ENCODE results near the gene LILRB3. TPM values are rescaled to one million over a fixed set of nuclear protein-coding genes. Genes with fewer than 3 reads are reported as not detected.
"Not testable (repeated sequence)": the region's sequence is repeated elsewhere in the genome, so short reads cannot be mapped to it uniquely, and the experiment has no call there.

The LILRB3 gene
- total RNA-seq, 3 donors from 2014 or later, result not detected

- Mint-ChIP-seq H3K27me3 (ENCODE audit: low read depth) (no peaks in the 10 kb centered on the region), H3K9me3 (no peaks in the 10 kb centered on the region), H3K36me3 (ENCODE audit: insufficient read depth) (peaks cover 42% of the 10 kb centered on the region), H3K4me1 (ENCODE audit: low read depth) (peaks cover 71% of the 10 kb centered on the region), H3K4me3 (no peak overlapping the region)
- DNase-seq (no peak), ATAC-seq (peak; percentile 1 to 7)
These were observed 13.6 kb downstream of the LILRB3 start for GRCh38 chr19:54209058-54209810.

DNA sequence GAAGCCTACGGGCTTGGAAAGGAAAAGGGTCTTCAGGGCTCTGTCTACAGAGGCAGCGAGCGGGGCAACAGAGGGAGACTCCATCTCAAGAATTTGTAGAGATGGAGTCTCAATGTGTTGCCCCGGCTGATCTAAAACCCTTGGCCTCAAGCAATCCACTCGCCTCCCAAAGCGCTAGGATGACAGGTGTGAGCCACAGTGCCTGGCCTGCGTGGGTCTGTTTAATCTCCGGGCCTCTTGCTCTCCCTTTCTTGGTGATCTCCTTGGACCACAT is 14.1 kb downstream of the LILRB3 start:
- H3K27me3 Mint-ChIP-seq (ENCODE audit: low read depth), result no peaks in the 10 kb centered on the region
- peak overlapping the region; percentile 98 for H3K4me3 Mint-ChIP-seq
- ATAC-seq, result peak; percentile 3 to 5
- H3K4me1 Mint-ChIP-seq (ENCODE audit: low read depth), result peaks cover 76% of the 10 kb centered on the region
- peaks cover 45% of the 10 kb centered on the region for H3K36me3 Mint-ChIP-seq (ENCODE audit: insufficient read depth)
- DNase-seq, result no peak
- H3K9me3 Mint-ChIP-seq, result no peaks in the 10 kb centered on the region

GRCh38 chr19:54207983-54208783 is 14.6 kb downstream of the LILRB3 start:
- H3K4me3 Mint-ChIP-seq, result peak overlapping the region; percentile 98
- H3K4me1 Mint-ChIP-seq (ENCODE audit: low read depth), result peaks cover 81% of the 10 kb centered on the region
- DNase-seq (no peak), ATAC-seq (peak; percentile 5 to 15)
- peaks cover 51% of the 10 kb centered on the region for H3K36me3 Mint-ChIP-seq (ENCODE audit: insufficient read depth)
- H3K9me3 Mint-ChIP-seq, result no peaks in the 10 kb centered on the region
- H3K27me3 Mint-ChIP-seq (ENCODE audit: low read depth), result no peaks in the 10 kb centered on the region

DNA sequence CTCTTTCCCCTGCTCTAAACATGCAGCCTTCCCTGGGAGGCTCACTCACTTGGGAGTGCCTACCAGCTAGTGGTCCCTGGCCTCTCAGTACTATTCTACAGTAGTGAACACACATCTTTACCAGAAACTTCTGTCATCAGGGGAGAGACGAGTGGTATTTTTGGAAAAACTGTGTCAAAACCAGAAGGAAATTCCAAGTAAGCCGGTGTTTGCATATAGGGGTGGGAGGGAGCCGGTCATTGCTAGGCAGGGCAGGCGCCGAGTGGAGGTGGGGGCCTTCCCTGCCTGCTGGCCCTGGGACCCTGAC is 15.2 kb downstream of the LILRB3 start:
- Mint-ChIP-seq H3K4me3 (peak overlapping the region; percentile 98), H3K9me3 (no peaks in the 10 kb centered on the region), H3K4me1 (ENCODE audit: low read depth) (peaks cover 86% of the 10 kb centered on the region), H3K27me3 (ENCODE audit: low read depth) (no peaks in the 10 kb centered on the region), H3K36me3 (ENCODE audit: insufficient read depth) (peaks cover 56% of the 10 kb centered on the region)
- peak; percentile 4 to 7 for ATAC-seq
- no peak for DNase-seq

DNA sequence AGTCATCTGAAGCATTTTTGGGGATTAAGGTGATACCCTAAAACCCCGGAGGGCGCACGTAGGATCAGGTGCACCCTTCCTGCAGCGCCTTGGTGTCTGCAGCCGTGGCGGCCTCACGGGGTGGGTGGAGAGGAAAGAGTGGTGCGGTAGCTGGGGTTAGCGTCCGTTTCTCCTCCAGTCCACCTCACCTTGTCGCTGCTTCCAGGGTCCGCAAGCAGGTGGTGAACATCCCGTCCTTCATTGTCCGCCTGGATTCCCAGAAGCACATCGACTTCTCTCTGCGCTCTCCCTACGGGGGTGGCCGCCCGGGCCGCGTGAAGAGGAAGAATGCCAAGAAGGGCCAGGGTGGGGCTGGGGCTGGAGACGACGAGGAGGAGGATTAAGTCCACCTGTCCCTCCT is 15.6 kb downstream of the LILRB3 start:
- Mint-ChIP-seq H3K36me3 (ENCODE audit: insufficient read depth) (peaks cover 61% of the 10 kb centered on the region), H3K4me1 (ENCODE audit: low read depth) (peaks cover 91% of the 10 kb centered on the region)
- not testable (repeated sequence) for DNase-seq

GRCh38 chr19:54206831-54207177 is 16.0 kb downstream of the LILRB3 start:
- Mint-ChIP-seq H3K4me3 (peak overlapping the region; percentile 98), H3K36me3 (ENCODE audit: insufficient read depth) (peaks cover 64% of the 10 kb centered on the region), H3K4me1 (ENCODE audit: low read depth) (peaks cover 95% of the 10 kb centered on the region), H3K27me3 (ENCODE audit: low read depth) (no peaks in the 10 kb centered on the region), H3K9me3 (no peaks in the 10 kb centered on the region)
- no peak for DNase-seq
- no peak for ATAC-seq

More for the DNA sequence above, 15.6 kb downstream of the LILRB3 start:
- peak overlapping the region; percentile 98 for H3K4me3 Mint-ChIP-seq
- not testable (repeated sequence) for H3K27me3 Mint-ChIP-seq (ENCODE audit: low read depth); H3K9me3 Mint-ChIP-seq; ATAC-seq

- ATAC-seq (no peak), DNase-seq (no peak)
- Mint-ChIP-seq H3K9me3 (no peaks in the 10 kb centered on the region), H3K4me1 (ENCODE audit: low read depth) (peaks cover 95% of the 10 kb centered on the region), H3K36me3 (ENCODE audit: insufficient read depth) (peaks cover 70% of the 10 kb centered on the region), H3K4me3 (peak overlapping the region; percentile 98), H3K27me3 (ENCODE audit: low read depth) (no peaks in the 10 kb centered on the region)
These were observed 16.6 kb downstream of the LILRB3 start for GRCh38 chr19:54206030-54206830.

DNA sequence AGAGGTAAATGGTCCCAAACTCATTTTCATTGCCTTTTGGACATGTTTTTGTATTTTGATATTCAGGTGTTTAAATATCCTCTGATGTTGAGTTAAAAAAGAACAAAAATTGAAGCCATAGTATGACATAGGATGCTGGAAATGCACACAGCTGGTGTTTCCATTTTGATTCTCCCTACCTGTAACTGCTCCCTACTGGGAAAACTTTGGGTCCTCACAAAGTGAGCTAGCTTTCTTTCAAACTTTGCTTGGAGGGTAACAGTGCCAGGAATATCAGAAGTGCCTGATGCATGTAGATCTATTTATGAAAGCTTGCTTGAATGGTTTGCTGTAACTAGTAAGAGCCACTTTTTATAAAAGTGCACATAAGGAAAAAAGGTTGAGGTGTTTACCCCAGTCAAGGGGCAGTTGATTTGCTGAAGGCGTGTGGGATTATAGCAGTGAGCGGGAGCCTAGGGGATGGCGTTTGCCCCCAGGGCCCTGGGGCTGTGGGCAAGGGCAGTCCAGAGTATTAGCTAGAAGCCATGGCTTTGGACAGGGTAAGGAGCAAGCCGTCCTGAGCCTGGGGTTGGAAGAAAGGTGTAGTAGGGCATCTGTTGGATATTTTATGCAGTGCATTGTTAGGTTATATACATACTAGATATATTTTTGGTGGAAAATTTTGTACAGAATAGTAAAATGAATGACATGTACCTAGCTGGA is 17.9 kb downstream of the LILRB3 start:
- Mint-ChIP-seq H3K9me3 (no peaks in the 10 kb centered on the region), H3K4me3 (peak overlapping the region; percentile 98), H3K27me3 (ENCODE audit: low read depth) (no peaks in the 10 kb centered on the region), H3K36me3 (ENCODE audit: insufficient read depth) (peaks cover 76% of the 10 kb centered on the region), H3K4me1 (ENCODE audit: low read depth) (peaks cover 87% of the 10 kb centered on the region)
- ATAC-seq (no peak), DNase-seq (no peak)

GRCh38 chr19:54203151-54203611 is 19.6 kb downstream of the LILRB3 start:
- ATAC-seq (no peak), DNase-seq (no peak)
- Mint-ChIP-seq H3K9me3 (no peaks in the 10 kb centered on the region), H3K4me3 (peak overlapping the region; percentile 98), H3K27me3 (ENCODE audit: low read depth) (no peaks in the 10 kb centered on the region), H3K36me3 (ENCODE audit: insufficient read depth) (peaks cover 71% of the 10 kb centered on the region), H3K4me1 (ENCODE audit: low read depth) (peaks cover 73% of the 10 kb centered on the region)

- Mint-ChIP-seq H3K27me3 (ENCODE audit: low read depth) (no peaks in the 10 kb centered on the region), H3K4me1 (ENCODE audit: low read depth) (peaks cover 61% of the 10 kb centered on the region), H3K9me3 (no peaks in the 10 kb centered on the region), H3K4me3 (peak overlapping the region; percentile 98), H3K36me3 (ENCODE audit: insufficient read depth) (peaks cover 62% of the 10 kb centered on the region)
- no peak for ATAC-seq
- no peak for DNase-seq
These were observed 20.8 kb downstream of the LILRB3 start for GRCh38 chr19:54201980-54202379.

GRCh38 chr19:54201172-54201701 is 21.6 kb downstream of the LILRB3 start:
- Mint-ChIP-seq H3K27me3 (ENCODE audit: low read depth) (no peaks in the 10 kb centered on the region), H3K4me3 (peak overlapping the region; percentile 98), H3K36me3 (ENCODE audit: insufficient read depth) (peaks cover 54% of the 10 kb centered on the region), H3K9me3 (no peaks in the 10 kb centered on the region), H3K4me1 (ENCODE audit: low read depth) (peaks cover 54% of the 10 kb centered on the region)
- DNase-seq (no peak), ATAC-seq (no peak)

DNA sequence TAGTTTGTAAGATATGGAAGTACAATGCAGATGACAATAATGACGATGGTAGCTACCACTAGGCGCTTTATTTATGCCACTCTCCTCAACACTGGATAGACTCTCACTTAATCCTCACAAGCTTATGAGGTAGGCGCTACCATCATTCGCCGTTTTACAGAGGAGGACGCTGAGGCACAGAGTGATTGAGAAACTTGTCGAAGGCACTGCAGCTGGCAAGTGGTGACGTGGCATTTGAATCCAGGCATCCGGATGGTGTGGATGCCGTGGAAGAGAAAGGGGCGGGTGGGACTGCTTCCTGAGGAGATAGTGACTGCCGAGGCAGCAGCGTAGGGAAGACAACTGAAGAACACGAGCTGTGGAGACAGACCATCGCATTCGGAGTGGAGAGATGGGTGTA is 23.4 kb downstream of the LILRB3 start:
- no peak for ATAC-seq
- no peaks in the 10 kb centered on the region for H3K9me3 Mint-ChIP-seq
- peak overlapping the region; percentile 77 for H3K4me3 Mint-ChIP-seq
- H3K4me1 Mint-ChIP-seq (ENCODE audit: low read depth), result peaks cover 35% of the 10 kb centered on the region
- DNase-seq, result no peak
- H3K27me3 Mint-ChIP-seq (ENCODE audit: low read depth), result no peaks in the 10 kb centered on the region
- H3K36me3 Mint-ChIP-seq (ENCODE audit: insufficient read depth), result peaks cover 43% of the 10 kb centered on the region

DNA sequence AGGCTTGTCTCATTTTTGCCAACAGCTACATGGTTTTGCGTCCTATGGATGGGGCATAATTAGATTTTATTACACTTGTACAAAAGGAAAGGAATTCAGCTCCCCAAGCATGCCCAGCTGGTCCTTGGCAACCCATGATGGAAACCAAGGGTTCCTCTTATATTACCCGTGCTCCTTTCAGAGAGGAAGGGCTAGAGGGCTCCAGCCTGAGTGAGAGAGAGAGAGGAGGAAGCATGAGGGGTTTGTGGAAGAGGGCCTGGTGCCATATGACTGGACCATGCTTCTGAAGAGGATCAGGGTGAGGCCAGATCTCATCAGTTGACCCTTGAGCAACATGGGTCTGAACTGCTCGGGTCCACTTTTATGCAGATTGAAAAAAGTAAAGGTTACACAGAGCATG is 25.7 kb downstream of the LILRB3 start:
- H3K36me3 Mint-ChIP-seq (ENCODE audit: insufficient read depth), result peaks cover 28% of the 10 kb centered on the region
- ATAC-seq (no peak), DNase-seq (no peak)
- no peak overlapping the region for H3K4me3 Mint-ChIP-seq
- no peaks in the 10 kb centered on the region for H3K27me3 Mint-ChIP-seq (ENCODE audit: low read depth)
- H3K9me3 Mint-ChIP-seq, result no peaks in the 10 kb centered on the region
- H3K4me1 Mint-ChIP-seq (ENCODE audit: low read depth), result peaks cover 24% of the 10 kb centered on the region

DNA sequence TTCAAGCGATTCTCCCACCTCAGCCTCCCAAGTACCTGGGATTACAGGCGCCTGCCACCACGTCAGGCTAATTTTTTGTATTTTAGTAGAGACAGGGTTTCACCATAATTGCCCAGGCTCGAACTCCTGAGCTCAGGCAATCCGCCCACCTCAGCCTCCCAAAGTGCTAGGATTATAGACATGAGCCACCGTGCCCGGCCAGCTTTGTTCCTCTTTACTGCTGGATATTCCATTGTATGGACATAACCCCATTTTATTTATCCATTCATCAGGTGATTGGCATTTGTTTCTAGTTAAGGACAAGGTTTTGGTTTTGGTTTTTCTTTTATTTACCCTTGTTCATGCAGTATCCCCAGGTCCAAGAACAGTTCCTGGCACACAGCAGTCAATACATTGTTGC is 26.3 kb downstream of the LILRB3 start:
- Mint-ChIP-seq H3K4me3 (no peak overlapping the region), H3K36me3 (ENCODE audit: insufficient read depth) (peaks cover 22% of the 10 kb centered on the region), H3K27me3 (ENCODE audit: low read depth) (no peaks in the 10 kb centered on the region), H3K9me3 (no peaks in the 10 kb centered on the region), H3K4me1 (ENCODE audit: low read depth) (peaks cover 24% of the 10 kb centered on the region)
- ATAC-seq, result no peak
- no peak for DNase-seq
